Cardiac muscle cell (in vitro differentiated cells and primary cell): ENCODE data around the gene FMNL3. TPM values are rescaled to one million over a fixed set of nuclear protein-coding genes. Genes with fewer than 3 reads are reported as not detected.

Source experiments
- DNase-seq, 2 donors: peaks; one replicate each; pipeline versions ENCODE4 v3.0.0 to v3.0.0-alpha.2; 2010 to 2017; ENCODE audit warnings: low read depth in 1 of 2, low spot score in 1 of 2
- H3K27ac ChIP-seq: fragments of 200-600 bp; sonication (generic); 2 replicates; pipeline ENCODE4 v1.5.1; 2016
- H3K27me3 ChIP-seq: fragments of 200-600 bp; sonication (generic); 2 replicates; pipeline ENCODE4 v1.6.0; 2016; ENCODE audit warnings: control low read depth
- H3K36me3 ChIP-seq: fragments of 200-600 bp; sonication (generic); 2 replicates; pipeline ENCODE4 v1.5.1; 2016; ENCODE audit warnings: control low read depth
- H3K4me1 ChIP-seq: fragments of 200-600 bp; sonication (generic); 2 replicates; pipeline ENCODE4 v1.8.1; 2017; ENCODE audit warnings: low read depth, mild to moderate bottlenecking, mixed run types
- H3K4me3 ChIP-seq: fragments of 200-600 bp; sonication (generic); 2 replicates; pipeline ENCODE4 v1.5.1; 2016; ENCODE audit warnings: mild to moderate bottlenecking
- H3K9me3 ChIP-seq: fragments of 200-600 bp; sonication (generic); 2 replicates; pipeline ENCODE4 v1.5.1; 2017; ENCODE audit warnings: low read depth, mild to moderate bottlenecking, control low read depth
- polyA plus RNA-seq: library from polyadenylated mRNA; unstranded; fragments of >200 nt; fragmentation: Nextera tagmentation; extraction: Ambion mirVana; gene quantifications from 2 replicates; pipeline ENCODE4 v1.2.1, GENCODE V29; 2016
- total RNA-seq: library from RNA; depleted of rRNA; stranded (reverse); fragments of >200 nt; gene quantifications from 2 replicates; pipeline ENCODE4 v1.2.3, GENCODE V29; 2016
- TF ChIP-seq, protein P1 (sequence below): IDR thresholded peaks from 2 replicates; pipeline ENCODE4 v1.5.1; 2012; ENCODE audit warnings: low read depth, mild to moderate bottlenecking, low read length

The FMNL3 gene
- total and polyA plus RNA-seq, 2 experiments from 2014 or later: 2.9 to 5.6 TPM

DNA sequence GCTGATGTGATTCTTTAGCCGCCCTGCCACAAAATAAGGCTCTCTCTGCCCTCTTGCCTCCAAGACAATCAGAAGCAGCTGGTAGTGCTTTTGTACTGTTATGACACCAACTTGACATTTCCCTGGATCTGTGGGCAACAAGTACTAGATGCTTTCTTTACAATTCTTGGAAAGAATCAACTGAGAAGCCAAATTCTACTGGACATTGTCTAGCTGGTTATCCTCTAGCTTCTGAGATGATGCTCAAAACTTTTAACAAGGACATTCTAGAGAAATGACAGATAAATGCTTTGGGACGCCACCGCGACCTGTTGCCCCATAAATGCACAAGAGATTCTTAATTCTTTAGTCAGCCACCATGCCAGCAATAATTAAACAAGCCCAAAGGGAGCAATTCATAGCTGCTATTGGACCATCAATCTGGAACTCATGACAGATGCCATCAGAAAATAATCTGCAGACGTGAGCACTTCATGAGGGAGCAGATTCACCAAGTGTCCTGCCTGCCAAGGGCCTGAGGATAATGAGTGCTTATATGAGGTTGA lies 22.8 kb downstream of the FMNL3 start:
- H3K4me1 ChIP-seq: peaks cover 19% of the 10 kb centered on the region
- no peaks in the 10 kb centered on the region for H3K36me3 ChIP-seq
- DNase-seq: no peak
- no peak overlapping the region for H3K4me3 ChIP-seq
- H3K27ac ChIP-seq: peak overlapping the region; percentile 21
- TF ChIP-seq, protein P1, sequence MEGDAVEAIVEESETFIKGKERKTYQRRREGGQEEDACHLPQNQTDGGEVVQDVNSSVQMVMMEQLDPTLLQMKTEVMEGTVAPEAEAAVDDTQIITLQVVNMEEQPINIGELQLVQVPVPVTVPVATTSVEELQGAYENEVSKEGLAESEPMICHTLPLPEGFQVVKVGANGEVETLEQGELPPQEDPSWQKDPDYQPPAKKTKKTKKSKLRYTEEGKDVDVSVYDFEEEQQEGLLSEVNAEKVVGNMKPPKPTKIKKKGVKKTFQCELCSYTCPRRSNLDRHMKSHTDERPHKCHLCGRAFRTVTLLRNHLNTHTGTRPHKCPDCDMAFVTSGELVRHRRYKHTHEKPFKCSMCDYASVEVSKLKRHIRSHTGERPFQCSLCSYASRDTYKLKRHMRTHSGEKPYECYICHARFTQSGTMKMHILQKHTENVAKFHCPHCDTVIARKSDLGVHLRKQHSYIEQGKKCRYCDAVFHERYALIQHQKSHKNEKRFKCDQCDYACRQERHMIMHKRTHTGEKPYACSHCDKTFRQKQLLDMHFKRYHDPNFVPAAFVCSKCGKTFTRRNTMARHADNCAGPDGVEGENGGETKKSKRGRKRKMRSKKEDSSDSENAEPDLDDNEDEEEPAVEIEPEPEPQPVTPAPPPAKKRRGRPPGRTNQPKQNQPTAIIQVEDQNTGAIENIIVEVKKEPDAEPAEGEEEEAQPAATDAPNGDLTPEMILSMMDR: no peak
- H3K27me3 ChIP-seq: no peaks in the 10 kb centered on the region
- no peaks in the 10 kb centered on the region for H3K9me3 ChIP-seq

DNA sequence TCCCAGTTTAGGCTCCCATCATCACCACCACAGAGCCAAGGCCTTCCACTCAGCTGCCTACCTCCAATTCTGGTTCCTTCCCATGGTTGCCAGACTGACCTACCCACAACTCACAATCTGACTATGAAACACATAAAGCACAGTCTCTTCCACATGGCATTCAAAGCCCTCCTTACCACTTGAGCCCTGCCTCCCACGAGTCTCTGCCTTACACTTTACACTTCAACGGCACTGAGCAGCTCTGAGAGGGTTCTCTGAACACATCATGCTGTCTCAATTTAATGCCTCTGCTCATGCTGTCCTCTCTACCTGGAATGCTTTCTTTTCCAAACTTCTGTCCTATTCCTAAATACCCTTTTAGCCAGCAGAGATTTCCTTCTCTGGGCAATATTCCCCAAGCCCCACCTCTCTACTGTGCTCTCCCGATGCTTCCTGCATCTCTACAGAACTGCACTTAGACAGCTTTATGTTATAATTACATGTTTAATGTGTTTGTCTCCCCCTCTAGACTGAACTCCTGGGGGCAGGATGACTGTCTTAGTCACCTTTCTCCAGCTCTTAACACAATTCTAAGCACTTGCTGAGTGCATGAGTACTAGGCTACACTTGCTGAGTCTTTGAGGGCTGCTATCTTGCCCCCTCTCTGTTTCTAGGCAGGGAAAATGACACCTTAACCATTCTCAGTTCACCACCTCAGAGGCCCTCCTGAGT lies 23.5 kb downstream of the FMNL3 start:
- peak overlapping the region; percentile 21 for H3K27ac ChIP-seq

DNA sequence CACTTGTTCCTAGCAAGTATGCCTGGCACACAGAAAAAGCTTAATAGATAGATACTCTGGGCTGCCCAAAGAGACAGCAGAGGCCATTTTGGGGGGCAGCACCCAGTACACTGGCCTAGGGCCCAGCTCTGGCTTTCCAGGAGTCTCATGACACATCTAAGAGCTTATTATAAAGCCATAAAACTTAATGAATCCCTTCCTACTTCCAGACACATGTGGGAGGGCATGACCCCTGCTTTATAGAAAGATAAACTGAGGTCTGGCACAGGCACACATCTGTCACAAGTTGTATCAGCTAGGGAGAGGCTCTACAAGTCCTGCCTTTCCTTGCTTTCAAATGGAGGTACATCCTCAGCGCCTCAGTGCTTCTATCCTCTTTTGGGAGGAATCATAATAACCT lies 27.1 kb downstream of the FMNL3 start:
- no peak for DNase-seq
- Histone ChIP-seq H3K27me3 (no peaks in the 10 kb centered on the region), H3K4me3 (no peak overlapping the region), H3K4me1 (peaks cover 19% of the 10 kb centered on the region), H3K36me3 (no peaks in the 10 kb centered on the region), H3K9me3 (no peaks in the 10 kb centered on the region), H3K27ac (no peak overlapping the region)
- TF ChIP-seq, protein P1: no peak

More for the DNA sequence above, 23.5 kb downstream of the FMNL3 start:
- TF ChIP-seq, protein P1: no peak
- Histone ChIP-seq H3K27me3 (no peaks in the 10 kb centered on the region), H3K9me3 (no peaks in the 10 kb centered on the region), H3K36me3 (no peaks in the 10 kb centered on the region), H3K4me1 (peaks cover 19% of the 10 kb centered on the region), H3K4me3 (no peak overlapping the region)
- DNase-seq: peak in 1 of 2 donors; percentile 17

DNA sequence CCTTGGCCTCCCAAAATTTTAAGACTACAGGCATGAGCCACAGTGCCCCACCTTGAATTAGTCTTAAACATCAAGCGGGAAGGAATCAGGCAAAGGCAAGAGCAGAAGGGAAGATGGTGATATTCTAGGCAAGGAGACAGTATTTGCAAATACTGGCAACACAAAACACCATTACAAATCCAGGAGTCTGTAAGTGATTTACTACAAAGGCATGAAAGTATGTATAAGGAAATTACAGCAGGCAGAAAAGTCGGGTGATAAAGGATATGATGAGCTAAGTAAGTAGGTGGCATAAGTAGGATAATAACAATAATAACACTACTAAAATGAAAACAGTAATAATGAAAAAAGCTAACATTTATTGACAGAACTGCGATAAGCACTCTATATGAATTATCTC lies 28.5 kb downstream of the FMNL3 start:
- TF ChIP-seq, protein P1: no peak
- no peak for DNase-seq

DNA sequence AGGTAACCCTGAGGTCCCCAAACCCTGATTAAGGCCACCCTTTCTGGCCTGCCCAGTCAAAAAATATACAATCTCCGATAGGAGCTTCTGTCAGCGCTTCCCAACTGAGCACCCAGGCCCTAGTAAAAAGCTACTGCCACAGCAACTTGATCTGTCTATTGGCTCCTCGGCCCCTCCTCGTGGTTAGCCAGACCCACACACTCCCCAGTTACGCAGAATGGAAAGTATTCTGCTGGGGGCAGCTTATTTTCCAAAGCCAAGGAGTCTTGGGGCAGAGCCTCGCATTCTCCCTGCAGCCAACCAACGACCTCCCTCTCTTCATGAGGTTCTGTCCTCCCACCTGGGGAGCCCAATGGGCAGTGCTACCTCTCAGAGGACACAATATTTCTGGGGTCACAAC lies 32.1 kb downstream of the FMNL3 start:
- Histone ChIP-seq H3K27ac (peak overlapping the region; percentile 10), H3K27me3 (no peaks in the 10 kb centered on the region), H3K36me3 (no peaks in the 10 kb centered on the region), H3K9me3 (no peaks in the 10 kb centered on the region), H3K4me1 (peaks cover 41% of the 10 kb centered on the region), H3K4me3 (no peak overlapping the region)
- no peak for DNase-seq
- TF ChIP-seq, protein P1: no peak

More for the DNA sequence above, 28.5 kb downstream of the FMNL3 start:
- Histone ChIP-seq H3K36me3 (no peaks in the 10 kb centered on the region), H3K27me3 (no peaks in the 10 kb centered on the region), H3K27ac (no peak overlapping the region), H3K9me3 (no peaks in the 10 kb centered on the region), H3K4me1 (peaks cover 20% of the 10 kb centered on the region), H3K4me3 (no peak overlapping the region)
